Measurements from ENCODE around the gene MEGF10.
"Not testable (repeated sequence)": the region's sequence is repeated elsewhere in the genome, so short reads cannot be mapped to it uniquely, and the experiment has no call there.

Gene MEGF10

DNA sequence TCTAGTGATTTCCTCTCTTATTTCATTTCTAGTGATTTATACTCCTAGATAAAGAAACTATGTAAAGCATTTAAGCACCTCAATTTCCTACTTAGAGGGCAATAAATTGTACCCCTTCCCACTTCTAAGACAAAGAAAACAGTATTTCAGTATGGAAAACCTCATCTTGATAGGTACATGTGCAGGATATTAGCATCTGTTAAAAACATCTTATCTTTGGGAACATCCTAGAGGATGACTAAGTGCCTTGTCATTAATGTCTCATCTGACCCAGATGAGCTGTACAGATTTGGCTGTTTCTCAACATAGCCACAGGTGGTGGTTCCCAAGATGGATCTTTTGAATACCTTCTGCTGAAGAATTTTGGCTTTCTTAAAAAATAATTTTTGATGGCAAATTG lies 5.7 kb downstream of the MEGF10 start:
- TF ChIP-seq, protein P1, sequence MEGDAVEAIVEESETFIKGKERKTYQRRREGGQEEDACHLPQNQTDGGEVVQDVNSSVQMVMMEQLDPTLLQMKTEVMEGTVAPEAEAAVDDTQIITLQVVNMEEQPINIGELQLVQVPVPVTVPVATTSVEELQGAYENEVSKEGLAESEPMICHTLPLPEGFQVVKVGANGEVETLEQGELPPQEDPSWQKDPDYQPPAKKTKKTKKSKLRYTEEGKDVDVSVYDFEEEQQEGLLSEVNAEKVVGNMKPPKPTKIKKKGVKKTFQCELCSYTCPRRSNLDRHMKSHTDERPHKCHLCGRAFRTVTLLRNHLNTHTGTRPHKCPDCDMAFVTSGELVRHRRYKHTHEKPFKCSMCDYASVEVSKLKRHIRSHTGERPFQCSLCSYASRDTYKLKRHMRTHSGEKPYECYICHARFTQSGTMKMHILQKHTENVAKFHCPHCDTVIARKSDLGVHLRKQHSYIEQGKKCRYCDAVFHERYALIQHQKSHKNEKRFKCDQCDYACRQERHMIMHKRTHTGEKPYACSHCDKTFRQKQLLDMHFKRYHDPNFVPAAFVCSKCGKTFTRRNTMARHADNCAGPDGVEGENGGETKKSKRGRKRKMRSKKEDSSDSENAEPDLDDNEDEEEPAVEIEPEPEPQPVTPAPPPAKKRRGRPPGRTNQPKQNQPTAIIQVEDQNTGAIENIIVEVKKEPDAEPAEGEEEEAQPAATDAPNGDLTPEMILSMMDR (IDR thresholded peaks at IDR 0.05; ENCODE audit: low read length) = no peak
- no peak for TF ChIP-seq EZH2 (IDR thresholded peaks at IDR 0.05; ENCODE audit: borderline replicate concordance, low read length)
- Histone ChIP-seq H3K9me3 (ENCODE audit: low read length) (no peaks in the 10 kb centered on the region), H3K36me3 (ENCODE audit: insufficient read depth, low read length) (no peaks in the 10 kb centered on the region), H2AFZ (ENCODE audit: low read length) (no peak overlapping the region), H3K4me1 (ENCODE audit: insufficient read depth, low read length, severe bottlenecking) (no peaks in the 10 kb centered on the region), H3K79me2 (ENCODE audit: insufficient read depth, low read length) (no peaks in the 10 kb centered on the region), H3K9me2 (ENCODE audit: low read depth, low read length) (no peaks in the 10 kb centered on the region), H3K4me3 (ENCODE audit: low read depth, low read length, poor library complexity, severe bottlenecking) (no peak overlapping the region), H3F3A (ENCODE audit: insufficient read depth, low read length) (no peaks in the 10 kb centered on the region), H3K27ac (ENCODE audit: low read depth, low read length, poor library complexity, severe bottlenecking) (no peak overlapping the region), H3K27me3 (ENCODE audit: insufficient read depth, low read length) (no peaks in the 10 kb centered on the region), H3K9ac (ENCODE audit: low read length) (no peak overlapping the region), H3K4me2 (ENCODE audit: low read length) (no peak overlapping the region), H4K20me1 (ENCODE audit: insufficient read depth, low read length) (no peaks in the 10 kb centered on the region)

DNA sequence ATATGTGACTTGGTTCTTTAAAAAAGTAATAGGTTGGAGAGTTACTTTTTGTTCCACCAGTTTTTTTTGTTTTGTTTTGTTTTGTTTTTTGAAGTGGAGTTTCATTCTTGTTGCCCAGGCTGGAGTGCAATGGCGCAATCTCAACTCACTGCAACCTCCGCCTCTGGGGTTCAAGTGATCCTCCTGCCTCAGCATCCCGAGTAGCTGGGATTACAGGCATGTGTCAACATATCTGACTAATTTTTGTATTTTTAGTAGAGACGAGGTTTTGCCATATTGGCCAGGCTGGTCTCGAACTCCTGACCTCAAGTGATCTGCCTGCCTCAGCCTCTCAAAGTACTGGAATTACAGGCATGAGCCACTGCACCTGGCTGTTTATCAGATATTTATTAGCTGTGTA lies 6.3 kb downstream of the MEGF10 start:
- not testable (repeated sequence) for H3K4me2 ChIP-seq (ENCODE audit: low read length); H3K4me3 ChIP-seq (ENCODE audit: low read depth, low read length, poor library complexity, severe bottlenecking); H4K20me1 ChIP-seq (ENCODE audit: insufficient read depth, low read length); H3K79me2 ChIP-seq (ENCODE audit: insufficient read depth, low read length); H3K4me1 ChIP-seq (ENCODE audit: insufficient read depth, low read length, severe bottlenecking); H3K27ac ChIP-seq (ENCODE audit: low read depth, low read length, poor library complexity, severe bottlenecking); H3K36me3 ChIP-seq (ENCODE audit: insufficient read depth, low read length); H2AFZ ChIP-seq (ENCODE audit: low read length); H3F3A ChIP-seq (ENCODE audit: insufficient read depth, low read length); H3K9ac ChIP-seq (ENCODE audit: low read length); H3K27me3 ChIP-seq (ENCODE audit: insufficient read depth, low read length); H3K9me3 ChIP-seq (ENCODE audit: low read length); H3K9me2 ChIP-seq (ENCODE audit: low read depth, low read length)

DNA sequence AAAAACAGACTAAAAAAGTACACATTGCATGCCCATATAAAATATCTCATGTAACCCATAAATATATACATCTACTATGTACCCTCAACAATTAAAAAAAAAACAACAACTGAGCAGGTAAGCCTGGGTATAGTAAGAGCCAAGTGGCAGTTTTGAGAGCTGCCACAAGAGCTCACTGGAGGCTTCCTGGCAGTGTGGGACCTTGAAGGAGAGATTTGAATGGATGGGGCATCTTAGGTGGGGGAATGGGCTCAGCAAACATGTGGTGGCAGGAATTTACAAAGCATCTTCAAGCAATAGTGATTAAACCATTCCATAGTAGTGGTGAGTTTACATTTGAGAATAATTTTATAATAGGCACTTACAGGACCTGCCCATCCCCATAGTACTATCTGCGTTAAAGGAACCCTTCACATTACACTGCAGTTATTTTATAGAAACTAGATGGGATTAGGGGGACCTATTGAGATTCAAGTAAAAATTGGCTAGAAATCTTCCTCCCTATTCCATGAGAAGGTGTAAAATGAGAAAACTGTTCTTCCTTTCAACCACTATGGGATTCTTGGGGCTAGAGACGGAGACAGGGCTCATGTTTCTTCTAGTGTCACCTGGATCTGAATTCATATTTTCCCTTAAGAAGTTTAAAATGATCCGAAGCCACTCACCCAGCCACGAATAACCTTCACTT lies 6.9 kb downstream of the MEGF10 start:
- Histone ChIP-seq H3K9me2 (ENCODE audit: low read depth, low read length) (no peaks in the 10 kb centered on the region), H3K4me1 (ENCODE audit: insufficient read depth, low read length, severe bottlenecking) (no peaks in the 10 kb centered on the region), H3K27ac (ENCODE audit: low read depth, low read length, poor library complexity, severe bottlenecking) (no peak overlapping the region), H3K27me3 (ENCODE audit: insufficient read depth, low read length) (no peaks in the 10 kb centered on the region), H2AFZ (ENCODE audit: low read length) (no peak overlapping the region), H3K4me2 (ENCODE audit: low read length) (no peak overlapping the region), H4K20me1 (ENCODE audit: insufficient read depth, low read length) (no peaks in the 10 kb centered on the region), H3K79me2 (ENCODE audit: insufficient read depth, low read length) (no peaks in the 10 kb centered on the region), H3K4me3 (ENCODE audit: low read depth, low read length, poor library complexity, severe bottlenecking) (no peak overlapping the region), H3K9me3 (ENCODE audit: low read length) (no peaks in the 10 kb centered on the region), H3K9ac (ENCODE audit: low read length) (no peak overlapping the region), H3K36me3 (ENCODE audit: insufficient read depth, low read length) (no peaks in the 10 kb centered on the region), H3F3A (ENCODE audit: insufficient read depth, low read length) (no peaks in the 10 kb centered on the region)
- TF ChIP-seq, protein P1 (IDR thresholded peaks at IDR 0.05; ENCODE audit: low read length) = no peak
- TF ChIP-seq EZH2 (IDR thresholded peaks at IDR 0.05; ENCODE audit: borderline replicate concordance, low read length) = no peak

DNA sequence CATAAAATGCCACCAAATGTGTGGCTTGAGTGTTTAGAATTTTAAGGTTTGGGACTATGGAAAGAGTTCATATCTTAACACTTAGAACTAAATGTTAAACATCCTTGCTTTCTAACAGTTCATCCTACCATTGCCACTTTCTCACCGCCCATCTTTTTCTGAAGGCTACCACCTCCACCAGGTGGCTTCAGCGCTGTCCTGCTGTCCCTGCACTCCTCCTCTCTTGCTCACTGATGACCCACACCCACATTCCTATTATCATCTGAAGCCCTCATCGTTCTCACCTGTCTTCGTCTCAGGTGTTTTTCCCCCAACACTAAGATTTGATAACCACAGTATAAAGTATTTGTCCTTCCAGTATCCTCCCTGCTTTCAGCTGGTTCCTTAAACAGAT lies 7.4 kb downstream of the MEGF10 start:
- Histone ChIP-seq H3K4me2 (ENCODE audit: low read length) (no peak overlapping the region), H3K79me2 (ENCODE audit: insufficient read depth, low read length) (no peaks in the 10 kb centered on the region), H3K9ac (ENCODE audit: low read length) (no peak overlapping the region), H3F3A (ENCODE audit: insufficient read depth, low read length) (no peaks in the 10 kb centered on the region), H3K9me3 (ENCODE audit: low read length) (no peaks in the 10 kb centered on the region), H3K36me3 (ENCODE audit: insufficient read depth, low read length) (no peaks in the 10 kb centered on the region), H4K20me1 (ENCODE audit: insufficient read depth, low read length) (no peaks in the 10 kb centered on the region), H3K9me2 (ENCODE audit: low read depth, low read length) (no peaks in the 10 kb centered on the region), H3K27ac (ENCODE audit: low read depth, low read length, poor library complexity, severe bottlenecking) (no peak overlapping the region), H3K27me3 (ENCODE audit: insufficient read depth, low read length) (no peaks in the 10 kb centered on the region), H2AFZ (ENCODE audit: low read length) (no peak overlapping the region), H3K4me1 (ENCODE audit: insufficient read depth, low read length, severe bottlenecking) (no peaks in the 10 kb centered on the region), H3K4me3 (ENCODE audit: low read depth, low read length, poor library complexity, severe bottlenecking) (no peak overlapping the region)
- TF ChIP-seq, protein P1 (IDR thresholded peaks at IDR 0.05; ENCODE audit: low read length) = no peak
- no peak for TF ChIP-seq EZH2 (IDR thresholded peaks at IDR 0.05; ENCODE audit: borderline replicate concordance, low read length)
